Right lobe of liver (tissue), 4 donors: ENCODE results near the gene XRCC4.

Experiments used
- CTCF ChIP-seq, 4 donors: fragments of 200-600 bp in 3 of 4; fragments of 450-650 bp in 1 of 4; IDR thresholded peaks; one replicate each; pipeline versions ENCODE4 v1.5.1 to v1.8.0; 2016 to 2022; ENCODE audit warnings: antibody characterized with exemption in 4 of 4, mild to moderate bottlenecking in 2 of 4
- POLR2A ChIP-seq: fragments of 450-650 bp; IDR thresholded peaks from one replicate; pipeline ENCODE4 v1.6.1; 2017; ENCODE audit warnings: antibody characterized with exemption, mild to moderate bottlenecking
- donor health status: DM: no; HTN: no; CAD: no.
- donor health status: DM: no; HTN: no; CAD: no.
- donor health status: DM: no; HTN: yes; CAD: no.

DNA sequence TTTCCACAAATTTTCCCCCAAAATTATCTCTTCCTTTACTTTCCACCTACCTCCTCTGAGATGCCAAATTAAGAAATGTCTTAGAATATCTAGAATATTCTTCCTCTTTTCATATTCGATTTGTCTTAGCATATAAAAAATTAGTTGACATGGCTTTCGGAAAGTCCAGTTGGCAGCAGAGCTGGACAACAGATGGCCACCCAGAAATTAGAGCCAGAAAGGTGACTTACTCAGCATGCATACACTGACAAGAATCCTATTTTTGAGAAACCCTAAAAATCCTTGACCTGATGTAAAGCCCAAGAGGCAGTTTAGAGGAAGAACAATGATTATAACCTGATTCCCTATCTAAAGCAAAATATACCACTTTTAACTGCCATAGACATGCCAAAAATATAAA, 22.2 kb upstream of the XRCC4 start:
- TF ChIP-seq CTCF (IDR thresholded peaks at IDR 0.05) (no peak), POLR2A (no peak)
